Activated T-helper 2 cell treated with anti-CD3 and anti-CD28 coated beads, Interferon-gamma antibody, Interleukin-2, Interleukin-4, amounts not matched to agents 10 μg/mL and 5 μg/mL and 100 μg/mL, durations not matched to agents 14 hours and 24 hours and 36 hours (primary cell): ENCODE measurements around the gene KIF13A. TPM values are rescaled to one million over a fixed set of nuclear protein-coding genes. Genes with fewer than 3 reads are reported as not detected.
"Not testable (repeated sequence)": the region's sequence is repeated elsewhere in the genome, so short reads cannot be mapped to it uniquely, and the experiment has no call there.

Experiments
- DNase-seq: peaks from one replicate; pipeline ENCODE4 v3.0.0; 2021; ENCODE audit warnings: low spot score
- H3K27ac Mint-ChIP-seq: one replicate; pipeline ENCODE4 v1.8.0; 2021; ENCODE audit warnings: mixed read lengths
- H3K27me3 Mint-ChIP-seq: one replicate; pipeline ENCODE4 v1.8.0; 2021; ENCODE audit warnings: low read depth, mixed read lengths
- H3K36me3 Mint-ChIP-seq: one replicate; pipeline ENCODE4 v1.8.0; 2021; ENCODE audit warnings: low read depth, mixed read lengths
- H3K4me1 Mint-ChIP-seq: one replicate; pipeline ENCODE4 v1.8.0; 2021; ENCODE audit warnings: low read depth, mixed read lengths
- H3K4me3 Mint-ChIP-seq: one replicate; pipeline ENCODE4 v1.8.0; 2021; ENCODE audit warnings: low read depth, mild to moderate bottlenecking, moderate library complexity, mixed read lengths
- H3K9me3 Mint-ChIP-seq: one replicate; pipeline ENCODE4 v1.8.0; 2021; ENCODE audit warnings: mixed read lengths
- intact Hi-C: fragments of 100-400 bp; cut with micrococcal nuclease; formaldehyde crosslinking; loops from one replicate; pipeline ENCODE4 v1.15.1; 2023
- total RNA-seq: library from RNA; stranded (reverse); gene quantifications from 2 replicates; pipeline ENCODE4 v1.2.3, GENCODE V29; 2022

The KIF13A gene
- total RNA-seq, 1 donor from 2014 or later, result not detected

DNA sequence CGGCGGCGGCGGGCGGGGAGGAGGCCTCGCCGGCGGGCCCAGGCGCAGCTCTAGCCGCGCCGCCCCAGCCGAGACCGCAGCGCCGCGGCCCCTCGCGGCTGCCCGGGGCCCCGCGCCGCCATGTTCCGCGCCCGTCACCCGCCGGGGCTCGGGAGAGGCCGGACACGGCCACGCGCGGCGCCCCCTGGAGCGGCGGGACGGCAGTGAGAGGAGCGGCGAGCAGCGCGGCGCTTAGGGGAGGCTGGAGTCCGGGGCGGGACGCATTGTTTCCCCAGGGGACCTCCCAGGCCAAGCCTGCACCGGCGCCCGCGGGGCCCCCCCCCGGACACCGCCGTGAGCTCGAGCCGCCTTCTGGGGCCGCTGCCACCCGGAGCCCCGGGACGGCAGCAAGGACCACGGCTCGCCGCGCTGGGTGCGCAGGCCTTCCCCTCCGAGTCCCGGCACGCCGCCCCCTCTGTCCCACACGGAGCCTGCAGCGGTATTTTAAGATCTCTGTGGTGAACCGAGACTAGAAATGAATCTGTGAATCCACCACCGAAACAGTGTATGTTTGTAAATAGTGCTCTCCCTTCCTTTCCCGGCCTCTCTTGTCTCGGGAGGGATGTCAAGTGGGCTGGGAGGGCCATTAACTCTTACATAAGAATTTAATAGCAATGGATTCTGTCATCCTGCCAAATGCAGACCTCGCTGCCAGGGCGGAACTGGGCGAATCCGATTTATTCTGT, 424 bp upstream of the KIF13A start:
- peak overlapping the region; percentile 80 for H3K4me3 Mint-ChIP-seq
- no peak for DNase-seq
- H3K27ac Mint-ChIP-seq, result no peak overlapping the region
- H3K4me1 Mint-ChIP-seq, result peaks cover 5% of the 10 kb centered on the region
- no peaks in the 10 kb centered on the region for H3K36me3 Mint-ChIP-seq
- H3K27me3 Mint-ChIP-seq, result peaks cover 67% of the 10 kb centered on the region
- intact Hi-C loops, result loop anchor here (1.0 to 5.0 kb wide), 2 partner anchors 127 to 274 kb away; partner anchors contain the start of gene DEK
- no peaks in the 10 kb centered on the region for H3K9me3 Mint-ChIP-seq

GRCh38 chr6:17986656-17987446, 584 bp downstream of the KIF13A start:
- intact Hi-C loops, result loop anchor here (5.0 kb wide), 1 partner anchor 275 kb away; the partner anchor contains the start of gene DEK
- DNase-seq, result no peak

GRCh38 chr6:17985934-17986655, 1.3 kb downstream of the KIF13A start:
- no peaks in the 10 kb centered on the region for H3K9me3 Mint-ChIP-seq
- H3K27ac Mint-ChIP-seq, result no peak overlapping the region
- intact Hi-C loops, result loop anchor here (5.0 kb wide), 1 partner anchor 276 kb away; the partner anchor contains the start of gene DEK
- peaks cover 62% of the 10 kb centered on the region for H3K27me3 Mint-ChIP-seq
- peak overlapping the region; percentile 31 for H3K4me3 Mint-ChIP-seq
- H3K4me1 Mint-ChIP-seq, result peaks cover 5% of the 10 kb centered on the region
- no peak for DNase-seq
- H3K36me3 Mint-ChIP-seq, result no peaks in the 10 kb centered on the region

More at GRCh38 chr6:17986656-17987446, 584 bp downstream of the KIF13A start:
- no peak overlapping the region for H3K27ac Mint-ChIP-seq
- no peaks in the 10 kb centered on the region for H3K36me3 Mint-ChIP-seq
- peak overlapping the region; percentile 33 for H3K4me3 Mint-ChIP-seq
- peaks cover 67% of the 10 kb centered on the region for H3K27me3 Mint-ChIP-seq
- H3K4me1 Mint-ChIP-seq, result peaks cover 5% of the 10 kb centered on the region
- H3K9me3 Mint-ChIP-seq, result no peaks in the 10 kb centered on the region

DNA sequence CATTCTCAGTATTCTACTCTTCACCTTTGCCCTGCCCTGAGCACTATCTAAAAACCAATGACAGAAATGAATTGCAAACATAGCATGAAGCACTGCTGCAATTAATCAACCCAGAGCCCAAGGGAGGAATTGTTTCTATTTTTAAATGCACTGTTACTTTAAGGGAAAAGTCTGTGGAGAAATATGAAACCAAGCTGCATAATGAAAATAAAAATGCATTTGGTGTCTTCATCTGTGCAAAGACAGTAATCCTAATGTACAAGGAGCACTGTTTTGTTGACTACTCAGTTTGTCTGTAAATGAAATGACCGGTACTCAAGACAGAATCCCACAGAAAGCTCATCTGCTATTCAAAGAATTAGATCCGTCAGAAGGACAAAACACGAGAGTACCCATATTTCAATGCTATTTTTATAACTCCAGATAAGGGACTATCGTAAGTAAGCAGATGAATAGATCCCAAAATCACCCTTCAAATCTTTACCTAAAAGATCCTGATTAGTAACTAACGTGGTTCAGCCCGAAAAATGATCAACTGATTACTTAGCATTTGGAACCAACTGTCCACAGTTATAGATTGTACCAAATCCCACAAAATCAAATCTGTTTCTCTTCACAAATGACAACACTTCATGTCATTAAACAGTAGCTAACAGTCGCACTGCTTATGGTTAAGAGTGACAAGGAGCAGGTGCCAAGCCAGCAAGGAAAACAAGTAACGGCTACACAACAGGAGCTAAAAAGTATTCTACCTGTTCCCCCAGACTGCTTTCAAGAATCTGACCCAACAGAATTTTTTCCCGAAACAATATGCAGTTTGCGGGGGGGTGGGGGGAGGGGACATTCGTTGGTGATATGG, 2.4 kb downstream of the KIF13A start:
- Mint-ChIP-seq H3K36me3 (no peaks in the 10 kb centered on the region), H3K27me3 (peaks cover 62% of the 10 kb centered on the region), H3K27ac (no peak overlapping the region), H3K4me3 (no peak overlapping the region), H3K9me3 (no peaks in the 10 kb centered on the region), H3K4me1 (peaks cover 7% of the 10 kb centered on the region)
- DNase-seq, result no peak
- intact Hi-C loops, result loop anchor here (5.0 kb wide), 1 partner anchor 277 kb away; the partner anchor contains the start of gene DEK

DNA sequence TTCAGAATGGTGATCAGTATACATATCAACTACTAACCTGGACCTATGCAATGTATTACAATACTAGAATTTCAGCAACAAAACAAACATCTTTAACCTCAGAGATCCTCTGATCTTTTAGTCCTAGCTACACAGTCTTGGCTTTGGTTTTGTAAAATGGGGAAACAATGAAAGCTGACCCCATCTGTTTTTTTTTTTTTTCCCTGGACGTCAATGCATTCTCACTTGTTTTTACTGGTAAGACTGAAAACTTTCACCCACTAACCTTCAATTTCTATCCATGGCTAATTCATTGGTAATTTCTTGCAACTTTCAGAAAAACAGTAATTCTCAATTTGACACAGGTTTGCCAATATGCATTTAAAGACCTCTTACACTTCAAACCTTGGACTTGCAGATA, 3.0 kb downstream of the KIF13A start:
- no peak for DNase-seq
- Mint-ChIP-seq H3K36me3 (no peaks in the 10 kb centered on the region), H3K4me3 (no peak overlapping the region), H3K27me3 (peaks cover 62% of the 10 kb centered on the region), H3K9me3 (no peaks in the 10 kb centered on the region), H3K27ac (no peak overlapping the region), H3K4me1 (peaks cover 7% of the 10 kb centered on the region)
- intact Hi-C loops, result no loop called here

- intact Hi-C loops, result no loop called here
- Mint-ChIP-seq H3K27me3 (peaks cover 55% of the 10 kb centered on the region), H3K27ac (no peak overlapping the region)
Observed at GRCh38 chr6:17983730-17984129, 3.7 kb downstream of the KIF13A start.

DNA sequence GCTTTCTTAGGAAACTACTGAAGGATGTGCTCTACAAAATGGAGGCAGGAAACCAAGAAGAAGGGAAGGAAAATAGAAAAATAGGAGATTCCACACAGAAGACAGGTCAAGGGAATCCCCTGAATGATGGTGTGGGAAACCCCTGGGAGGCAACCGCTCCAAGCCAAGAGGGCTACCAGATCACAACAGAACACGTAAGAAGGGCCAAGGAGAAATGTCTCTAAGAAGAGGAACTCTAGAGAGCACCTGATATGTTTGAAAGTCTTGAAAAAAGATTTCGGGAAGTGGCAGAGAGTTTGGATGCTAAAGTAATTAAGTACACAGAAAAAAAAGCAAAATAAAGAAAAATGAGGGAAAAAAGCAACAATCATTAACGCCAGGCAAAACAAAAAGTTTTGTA, 7.1 kb downstream of the KIF13A start:
- no peak overlapping the region for H3K27ac Mint-ChIP-seq
- H3K36me3 Mint-ChIP-seq, result no peaks in the 10 kb centered on the region
- intact Hi-C loops, result no loop called here
- no peak for DNase-seq
- peaks cover 2% of the 10 kb centered on the region for H3K4me1 Mint-ChIP-seq
- peaks cover 37% of the 10 kb centered on the region for H3K27me3 Mint-ChIP-seq
- no peak overlapping the region for H3K4me3 Mint-ChIP-seq
- H3K9me3 Mint-ChIP-seq, result no peaks in the 10 kb centered on the region

More at GRCh38 chr6:17983730-17984129, 3.7 kb downstream of the KIF13A start:
- no peaks in the 10 kb centered on the region for H3K36me3 Mint-ChIP-seq
- no peaks in the 10 kb centered on the region for H3K9me3 Mint-ChIP-seq
- H3K4me1 Mint-ChIP-seq, result peaks cover 7% of the 10 kb centered on the region
- H3K4me3 Mint-ChIP-seq, result no peak overlapping the region
- DNase-seq, result no peak

DNA sequence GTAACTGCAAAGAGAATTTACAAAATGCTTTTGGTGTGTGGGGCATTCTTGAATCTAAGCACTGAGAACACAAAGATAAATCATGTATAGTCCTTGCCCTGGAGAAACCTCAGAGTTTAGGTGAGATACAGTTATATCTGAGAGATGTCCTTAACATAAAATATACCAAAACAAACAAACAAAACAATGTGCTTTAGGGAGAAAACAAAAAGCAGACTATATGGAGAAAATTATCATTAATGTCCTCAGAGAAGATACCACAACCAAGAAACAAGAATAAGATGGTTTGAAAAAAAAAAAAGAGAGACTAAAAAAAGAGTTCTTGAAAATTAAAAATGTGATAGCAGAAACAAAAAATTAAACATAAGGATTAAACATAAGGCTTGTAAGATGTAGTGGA, 8.0 kb downstream of the KIF13A start:
- H3K4me3 Mint-ChIP-seq, result no peak overlapping the region

DNA sequence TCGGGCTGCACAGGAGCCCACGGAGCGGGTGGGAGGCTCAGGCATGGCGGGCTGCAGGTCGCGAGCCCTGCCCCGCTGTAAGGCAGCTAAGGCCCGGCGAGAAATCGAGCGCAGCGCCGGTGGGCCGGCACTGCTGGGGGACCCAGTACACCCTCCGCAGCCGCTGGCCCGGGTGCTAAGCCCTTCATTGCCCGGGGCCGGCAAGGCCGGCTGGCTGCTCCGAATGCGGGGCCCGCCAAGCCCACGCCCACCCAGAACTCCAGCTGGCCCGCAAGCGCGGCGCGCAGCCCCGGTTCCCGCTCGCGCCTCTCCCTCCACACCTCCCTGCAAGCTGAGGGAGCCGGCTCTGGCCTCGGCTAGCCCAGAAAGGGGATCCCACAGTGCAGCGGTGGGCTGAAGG, 11.2 kb downstream of the KIF13A start:
- H3K4me3 Mint-ChIP-seq, intact Hi-C loops: not testable (repeated sequence)
- H3K27me3 Mint-ChIP-seq, result peaks cover 28% of the 10 kb centered on the region

More for the DNA sequence above, 8.0 kb downstream of the KIF13A start:
- DNase-seq, result no peak
- Mint-ChIP-seq H3K36me3 (no peaks in the 10 kb centered on the region), H3K27me3 (peaks cover 28% of the 10 kb centered on the region), H3K9me3 (no peaks in the 10 kb centered on the region), H3K27ac (no peak overlapping the region), H3K4me1 (peaks cover 2% of the 10 kb centered on the region)
- intact Hi-C loops, result no loop called here

DNA sequence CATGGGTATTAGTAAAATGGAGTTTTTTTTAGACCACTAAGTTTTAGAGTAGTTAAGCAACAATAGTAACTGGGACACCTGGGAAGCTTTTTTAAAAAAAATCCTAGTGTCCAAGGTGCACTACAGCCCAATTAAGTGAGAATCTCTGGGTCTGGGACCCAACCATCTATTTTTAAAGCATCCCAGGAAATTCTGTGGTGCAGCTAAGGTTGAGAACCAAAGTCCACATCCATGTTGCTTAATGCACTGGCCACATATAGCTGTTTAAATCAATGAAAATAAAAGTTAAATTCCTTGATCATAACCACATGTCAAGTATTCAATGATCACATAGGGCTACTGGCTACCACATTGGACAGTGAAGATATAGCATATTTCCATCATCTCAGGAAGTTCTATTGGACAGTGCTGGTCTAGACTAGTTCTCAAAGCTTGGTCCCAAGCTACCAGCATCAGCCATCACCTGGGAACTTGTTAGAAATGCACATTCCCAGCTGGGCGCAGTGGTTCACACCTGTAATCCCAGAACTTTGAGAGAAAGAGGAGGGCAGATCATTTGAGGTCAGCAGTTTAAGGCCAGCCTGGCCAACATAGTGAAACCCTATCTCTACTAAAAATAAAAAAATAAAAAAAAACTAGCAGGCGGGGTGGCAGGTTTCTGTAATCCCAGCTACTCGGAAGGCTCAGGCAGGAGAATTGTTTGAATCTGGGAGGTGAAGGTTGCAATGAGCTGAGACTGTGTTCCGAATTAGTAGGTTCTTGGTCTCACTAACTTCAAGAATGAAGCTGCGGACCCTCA, 12.7 kb downstream of the KIF13A start:
- peaks cover 18% of the 10 kb centered on the region for H3K27me3 Mint-ChIP-seq
- no peak for DNase-seq
- no peak overlapping the region for H3K27ac Mint-ChIP-seq
- H3K4me3 Mint-ChIP-seq, result no peak overlapping the region
- no peaks in the 10 kb centered on the region for H3K4me1 Mint-ChIP-seq
- no peaks in the 10 kb centered on the region for H3K9me3 Mint-ChIP-seq
- H3K36me3 Mint-ChIP-seq, result no peaks in the 10 kb centered on the region
- intact Hi-C loops, result no loop called here

More for the DNA sequence above, 11.2 kb downstream of the KIF13A start:
- H3K4me1 Mint-ChIP-seq, H3K27ac Mint-ChIP-seq, H3K36me3 Mint-ChIP-seq, DNase-seq, H3K9me3 Mint-ChIP-seq: not testable (repeated sequence)

DNA sequence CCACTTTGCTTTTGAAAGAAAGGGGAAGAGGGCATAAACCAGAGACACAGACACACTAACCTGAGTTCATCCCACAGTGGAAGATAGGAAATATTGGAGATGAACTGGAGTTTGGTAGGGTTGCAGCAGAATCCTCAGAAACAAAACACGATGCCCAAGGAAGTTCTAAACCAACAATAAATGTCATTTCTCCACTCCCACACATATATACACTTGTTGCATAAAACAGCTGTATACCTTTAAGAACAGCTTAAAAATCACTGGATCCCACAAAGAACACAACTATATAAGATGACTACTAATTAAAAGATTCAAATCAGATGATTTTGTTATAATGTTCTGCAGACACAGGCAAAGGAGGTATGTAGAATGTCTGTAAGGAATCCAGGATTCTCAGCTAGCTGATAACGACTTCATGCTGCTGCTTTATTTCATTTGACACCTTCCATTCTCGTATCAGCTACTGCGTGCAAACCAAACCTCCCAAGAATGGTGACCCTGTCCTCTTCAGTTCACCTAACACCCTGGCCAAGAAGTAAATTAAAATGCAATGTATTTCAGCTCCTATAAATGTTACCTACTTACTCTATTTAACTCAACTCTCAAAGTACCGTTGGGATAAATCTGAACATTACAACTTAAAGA, 14.3 kb downstream of the KIF13A start:
- Mint-ChIP-seq H3K27me3 (peaks cover 20% of the 10 kb centered on the region), H3K9me3 (no peaks in the 10 kb centered on the region), H3K4me3 (no peak overlapping the region), H3K27ac (no peak overlapping the region), H3K36me3 (no peaks in the 10 kb centered on the region), H3K4me1 (no peaks in the 10 kb centered on the region)
- intact Hi-C loops, result no loop called here
- DNase-seq, result no peak
